Suprapubic skin (tissue), 3 donors: Measurements from ENCODE around the gene POLG.

ENCODE experiments used
- POLR2A ChIP-seq, 2 donors: fragments of 450-650 bp; IDR thresholded peaks; one replicate each; pipeline ENCODE4 v1.6.1; 2017; ENCODE audit warnings: antibody characterized with exemption in 2 of 2, mild to moderate bottlenecking in 2 of 2, moderate library complexity in 2 of 2
- TF ChIP-seq, protein P1 (sequence below), 2 donors: fragments of 200-600 bp in 1 of 2; fragments of 450-650 bp in 1 of 2; sonication (generic) in 1 of 2; IDR thresholded peaks; one replicate each; pipeline ENCODE4 v1.5.1; 2016 to 2019; ENCODE audit warnings: antibody characterized with exemption in 2 of 2, mild to moderate bottlenecking in 1 of 2, moderate library complexity in 1 of 2

GRCh38 chr15:89365462-89366065, 30.9 kb upstream of the POLG start:
- TF ChIP-seq, protein P1, sequence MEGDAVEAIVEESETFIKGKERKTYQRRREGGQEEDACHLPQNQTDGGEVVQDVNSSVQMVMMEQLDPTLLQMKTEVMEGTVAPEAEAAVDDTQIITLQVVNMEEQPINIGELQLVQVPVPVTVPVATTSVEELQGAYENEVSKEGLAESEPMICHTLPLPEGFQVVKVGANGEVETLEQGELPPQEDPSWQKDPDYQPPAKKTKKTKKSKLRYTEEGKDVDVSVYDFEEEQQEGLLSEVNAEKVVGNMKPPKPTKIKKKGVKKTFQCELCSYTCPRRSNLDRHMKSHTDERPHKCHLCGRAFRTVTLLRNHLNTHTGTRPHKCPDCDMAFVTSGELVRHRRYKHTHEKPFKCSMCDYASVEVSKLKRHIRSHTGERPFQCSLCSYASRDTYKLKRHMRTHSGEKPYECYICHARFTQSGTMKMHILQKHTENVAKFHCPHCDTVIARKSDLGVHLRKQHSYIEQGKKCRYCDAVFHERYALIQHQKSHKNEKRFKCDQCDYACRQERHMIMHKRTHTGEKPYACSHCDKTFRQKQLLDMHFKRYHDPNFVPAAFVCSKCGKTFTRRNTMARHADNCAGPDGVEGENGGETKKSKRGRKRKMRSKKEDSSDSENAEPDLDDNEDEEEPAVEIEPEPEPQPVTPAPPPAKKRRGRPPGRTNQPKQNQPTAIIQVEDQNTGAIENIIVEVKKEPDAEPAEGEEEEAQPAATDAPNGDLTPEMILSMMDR (IDR thresholded peaks at IDR 0.05): no peak
- TF ChIP-seq POLR2A (IDR thresholded peaks at IDR 0.05): no peak
